HG03521 (cell line): ENCODE measurements around the gene GMPR.
A peak's percentile ranks its signal among the peaks of the same experiment; 100 is the strongest.

Source experiments
- ATAC-seq: cut with Tn5 transposase; IDR thresholded peaks from one replicate; pipeline ENCODE4 v1.9.1; 2021; ENCODE audit warnings: mild to moderate bottlenecking, moderate library complexity; ENCODE audit not compliant: unreplicated experiment

GMPR gene

DNA sequence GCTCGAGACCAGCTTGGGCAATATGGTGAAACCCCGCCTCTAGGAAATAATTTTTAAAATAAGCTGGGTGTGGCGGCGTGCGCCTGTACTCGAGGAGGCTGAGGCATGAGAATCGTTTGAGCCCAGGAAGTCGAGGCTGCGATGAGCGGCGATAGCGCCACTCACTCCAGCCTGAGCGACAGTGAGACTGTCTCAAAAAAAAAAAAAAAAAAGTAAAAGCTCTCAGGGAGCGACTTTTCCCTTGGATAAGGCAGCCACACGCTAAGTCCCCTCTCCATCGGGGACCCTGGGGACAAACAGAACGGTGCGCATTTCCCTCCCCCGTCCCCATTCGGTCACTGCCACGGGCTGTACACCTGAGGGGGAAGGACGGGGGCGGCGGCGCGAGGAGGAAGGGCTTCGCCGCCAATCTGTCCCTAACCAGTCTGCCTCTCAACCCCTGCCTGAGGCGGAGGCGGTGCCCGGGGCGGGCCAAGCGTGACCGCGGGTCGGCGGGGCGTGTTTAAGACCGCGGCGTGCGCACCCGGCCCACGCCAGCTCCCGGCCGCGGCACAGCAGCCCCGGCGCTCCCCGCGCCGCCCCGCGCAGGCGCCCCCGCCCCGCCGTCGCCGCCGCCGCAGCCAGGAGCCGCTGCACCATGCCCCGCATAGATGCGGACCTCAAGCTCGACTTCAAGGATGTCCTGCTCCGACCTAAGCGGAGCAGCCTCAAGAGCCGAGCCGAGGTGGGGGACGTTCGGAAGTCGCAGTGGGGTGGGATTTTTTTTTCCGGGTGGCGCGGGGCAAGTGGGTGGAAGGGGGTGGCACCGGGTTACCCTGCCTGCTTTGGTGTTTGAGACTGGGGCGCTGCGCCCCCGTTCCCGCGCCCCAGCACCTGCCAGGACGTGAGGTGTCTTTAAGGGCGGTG is at the start of gene GMPR:
TSS of gene GMPR (plus strand) at position 531 of the 906 bp plus-strand sequence. CDS start at position 638, 107 bp downstream.
- peak; percentile 62 for ATAC-seq

GRCh38 chr6:16190214-16190613 is 48.2 kb upstream of the GMPR start:
- ATAC-seq = no peak

DNA sequence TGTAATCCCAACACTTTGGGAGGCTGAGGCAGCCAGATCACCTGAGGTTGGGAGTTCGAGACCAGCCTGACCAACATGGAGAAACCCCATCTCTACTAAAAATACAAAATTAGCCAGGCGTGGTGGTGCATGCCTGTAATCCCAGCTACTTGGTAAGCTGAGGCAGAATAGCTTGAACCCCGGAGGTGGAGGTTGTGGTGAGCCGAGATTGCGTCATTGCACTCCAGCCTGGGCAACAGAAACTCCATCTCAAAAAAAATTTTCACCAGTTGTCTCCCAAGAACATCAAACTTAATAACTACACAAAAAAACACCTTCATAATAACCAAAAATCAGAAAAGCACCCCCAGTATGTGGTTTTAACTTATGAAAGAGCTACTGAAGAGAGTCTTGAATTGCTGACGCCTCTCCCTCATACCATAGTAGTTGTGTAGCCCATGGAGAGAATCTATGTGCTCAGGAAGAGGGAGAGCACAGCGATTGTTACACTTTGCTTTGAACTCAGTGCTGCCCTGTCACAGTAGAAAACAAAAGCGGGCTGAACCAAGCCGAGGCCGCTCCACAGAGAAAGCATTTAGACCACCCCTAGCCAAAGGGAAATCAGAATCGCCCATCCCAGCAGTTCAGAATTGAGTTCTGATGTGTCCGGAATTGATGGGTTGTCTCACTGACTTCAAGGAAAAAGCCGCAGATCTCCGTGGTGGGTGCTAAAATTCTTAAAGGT is 42.0 kb upstream of the GMPR start:
- no peak for ATAC-seq

DNA sequence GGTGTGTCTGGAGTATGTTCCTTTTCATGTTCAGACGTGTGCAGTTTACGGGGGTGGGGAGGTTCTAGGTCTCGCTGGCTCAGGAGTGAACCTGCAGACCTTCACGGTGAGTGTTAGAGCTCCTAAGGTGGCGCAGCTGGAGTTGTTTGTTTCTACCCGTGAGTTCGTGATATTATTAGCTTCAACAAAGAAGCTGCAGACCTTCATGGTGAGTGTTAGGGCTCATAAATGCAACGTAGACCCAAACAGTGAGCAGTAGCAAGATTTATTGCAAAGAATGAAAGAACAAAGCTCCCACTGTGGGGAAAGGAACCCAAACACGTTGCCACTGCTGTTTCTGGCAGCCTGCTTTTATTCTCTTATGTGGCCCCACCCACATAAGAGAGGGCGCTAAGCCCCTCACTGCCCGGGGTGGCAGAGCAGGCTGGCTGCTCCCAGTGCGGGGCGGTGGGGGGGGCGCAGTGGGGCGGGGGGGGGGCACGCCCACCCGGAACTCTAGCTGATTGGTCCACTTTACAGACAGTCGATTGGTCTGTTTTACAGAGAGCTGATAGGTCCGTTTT is 41.3 kb upstream of the GMPR start:
- ATAC-seq = no peak

DNA sequence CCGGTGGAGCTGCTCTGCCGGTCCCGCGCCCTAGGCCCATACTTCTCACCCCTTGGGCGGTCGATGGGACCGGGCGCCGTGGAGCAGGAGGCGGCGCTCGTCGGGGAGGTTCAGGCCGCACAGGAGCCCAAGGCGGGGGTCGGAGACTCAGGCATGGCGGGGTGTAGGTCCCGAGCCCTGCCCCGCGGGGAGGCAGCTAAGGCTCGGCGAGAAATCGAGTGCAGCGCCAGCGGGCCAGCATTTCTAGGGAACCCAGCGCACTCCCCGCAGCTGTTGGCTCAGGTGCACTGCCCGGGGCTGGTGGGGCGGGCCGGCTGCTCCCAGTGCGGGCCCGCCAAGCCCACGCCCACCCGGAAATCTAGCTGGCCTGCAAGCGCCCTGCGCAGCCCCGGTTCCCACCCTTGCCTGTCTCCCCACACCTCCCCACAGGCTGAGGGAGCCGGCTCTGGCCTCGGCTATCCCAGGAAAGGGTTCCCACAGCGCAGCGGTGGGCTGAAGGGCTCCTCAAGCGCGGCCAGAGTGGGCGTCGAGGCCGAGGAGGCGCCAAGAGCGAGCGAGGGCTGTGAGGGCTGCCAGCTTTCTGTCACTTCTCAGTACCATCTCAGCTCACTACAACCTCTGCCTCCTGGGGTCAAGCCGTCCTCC is 40.2 kb upstream of the GMPR start:
- ATAC-seq = no peak

DNA sequence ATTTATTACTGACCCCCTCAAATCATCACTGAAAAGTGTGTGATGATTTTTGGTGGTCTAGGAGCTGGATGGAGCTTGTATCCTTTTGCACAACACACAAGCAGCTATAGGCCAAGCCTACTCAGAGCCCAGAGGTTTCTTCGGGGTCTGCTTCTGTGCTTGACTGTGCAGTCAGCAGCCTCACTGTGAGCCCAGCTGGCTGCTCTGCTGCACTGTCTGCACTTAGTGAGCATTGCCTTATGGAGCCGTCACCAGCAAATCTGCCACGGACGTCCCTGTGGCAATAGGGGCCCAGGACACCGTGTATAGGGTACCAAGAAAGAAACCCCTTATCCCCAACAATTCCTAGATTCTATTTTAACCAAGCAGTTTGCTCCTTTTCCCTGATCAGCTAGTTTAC is 38.6 kb upstream of the GMPR start:
- no peak for ATAC-seq

GRCh38 chr6:16200321-16200883 is 38.0 kb upstream of the GMPR start:
- no peak for ATAC-seq

DNA sequence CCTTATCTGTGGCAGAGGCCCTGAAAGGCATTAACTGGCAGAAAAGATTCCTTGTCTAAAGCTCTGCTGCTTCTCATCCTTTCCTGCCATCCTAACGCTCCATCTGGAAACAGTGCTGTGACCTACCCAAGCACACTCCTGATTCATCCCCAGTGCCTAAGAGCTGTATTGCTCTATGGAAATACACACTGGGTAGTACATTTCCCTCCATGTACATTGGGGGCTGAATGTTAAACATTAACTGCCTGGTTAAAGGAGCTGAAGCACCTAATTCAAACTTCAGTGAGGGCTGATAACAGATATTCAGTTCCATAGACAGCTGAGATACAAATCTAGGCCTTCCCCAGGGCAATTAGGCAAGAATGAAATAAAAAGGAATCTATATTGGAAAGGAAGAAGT is 36.7 kb upstream of the GMPR start:
- no peak for ATAC-seq

GRCh38 chr6:16204653-16205376 is 33.6 kb upstream of the GMPR start:
- no peak for ATAC-seq

DNA sequence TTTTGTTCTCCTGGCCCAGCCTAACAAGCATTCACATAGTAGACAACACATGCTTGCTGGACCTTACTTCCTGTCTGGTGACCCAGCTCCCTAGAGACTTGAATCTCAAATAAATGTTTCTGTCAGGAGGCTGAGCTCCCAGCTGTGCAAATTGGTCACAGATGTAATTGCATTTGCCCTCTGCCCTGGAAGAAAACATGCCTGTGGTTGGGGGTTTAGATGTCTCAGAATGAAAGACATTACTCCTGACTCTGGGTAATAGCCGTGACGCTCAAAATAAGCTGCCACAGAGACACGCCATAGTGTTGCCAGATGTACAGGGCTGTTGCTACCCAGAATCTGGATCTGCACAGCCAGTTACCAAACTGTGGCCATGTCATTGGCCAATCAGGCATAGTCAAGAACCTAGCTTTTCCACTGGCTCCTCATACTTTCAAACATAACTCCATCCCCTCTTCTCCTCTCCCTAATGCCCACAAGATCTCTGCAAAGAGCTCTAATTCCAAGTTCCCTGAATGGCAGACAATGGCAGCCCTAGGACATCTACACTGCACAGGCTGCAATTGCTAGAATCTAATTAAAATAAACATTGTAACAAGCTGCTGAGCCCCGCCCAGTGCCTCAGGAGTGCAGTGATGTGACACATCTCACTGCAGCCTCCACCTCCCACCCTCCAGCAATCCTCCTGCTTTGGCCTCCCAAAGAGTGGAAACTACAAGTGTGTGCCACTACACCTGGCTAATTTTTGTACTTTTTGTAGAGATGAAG is 32.8 kb upstream of the GMPR start:
- ATAC-seq = peak; percentile 90

DNA sequence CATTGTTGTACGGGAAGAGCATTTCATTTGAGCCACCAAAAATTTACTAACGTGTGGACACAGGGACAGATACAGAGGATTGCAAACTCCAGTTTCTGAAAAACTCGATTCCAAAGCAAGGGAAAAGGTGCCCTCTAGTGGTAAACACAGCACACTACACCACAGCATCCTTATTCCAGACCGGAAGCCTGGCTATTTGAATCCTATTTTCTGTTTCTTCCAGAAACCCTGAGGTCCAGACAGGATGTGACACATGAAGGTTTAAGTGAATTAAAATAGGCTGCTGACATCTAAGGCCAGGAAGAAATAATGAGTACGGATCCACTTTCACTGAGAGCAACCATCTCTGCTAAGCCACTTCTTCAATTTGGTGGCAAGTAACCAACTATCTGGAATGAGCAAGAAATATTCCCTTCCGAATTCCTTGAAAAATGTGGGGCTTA is 31.8 kb upstream of the GMPR start:
- no peak for ATAC-seq

DNA sequence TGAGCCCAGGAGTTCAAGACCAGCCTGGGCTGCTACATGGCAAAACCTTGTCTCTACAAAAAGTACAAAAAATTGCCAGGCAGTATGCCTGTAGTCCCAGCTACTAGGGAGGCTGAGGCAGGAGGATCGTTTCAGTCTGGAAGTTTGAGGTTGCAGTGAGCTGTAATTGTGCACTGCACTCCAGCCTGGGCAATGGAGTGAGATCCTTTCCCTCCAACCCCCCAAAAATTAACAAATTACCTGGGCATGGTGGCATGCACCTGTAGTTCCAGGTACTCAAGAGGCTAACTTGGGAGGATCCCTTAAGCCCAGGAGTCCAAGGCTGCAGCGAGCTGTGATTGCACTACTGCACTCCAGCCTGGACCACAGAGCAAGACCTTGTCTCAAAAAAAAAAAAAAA is 29.4 kb upstream of the GMPR start:
- ATAC-seq = no peak

DNA sequence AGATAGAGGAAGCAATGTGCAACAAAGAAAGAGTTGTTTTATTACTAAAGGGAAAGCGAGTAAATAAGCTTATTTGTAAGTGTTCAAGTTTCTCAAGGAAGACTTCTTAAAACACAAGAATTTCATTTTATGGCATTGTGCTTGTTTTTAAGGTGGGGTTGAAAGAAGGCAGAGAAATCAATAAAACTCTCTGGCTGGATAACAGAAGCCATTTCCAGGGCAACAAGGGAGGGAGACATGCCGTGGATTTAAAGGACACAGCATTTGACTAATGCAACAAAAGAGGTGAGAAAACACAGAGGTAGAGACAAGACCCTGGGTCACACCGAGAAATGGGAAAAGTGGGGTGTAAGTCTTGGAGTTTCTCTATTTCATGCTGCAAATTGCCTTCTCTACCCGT is 28.8 kb upstream of the GMPR start:
- ATAC-seq = no peak

GRCh38 chr6:16212276-16212675 is 26.1 kb upstream of the GMPR start:
- ATAC-seq = no peak

DNA sequence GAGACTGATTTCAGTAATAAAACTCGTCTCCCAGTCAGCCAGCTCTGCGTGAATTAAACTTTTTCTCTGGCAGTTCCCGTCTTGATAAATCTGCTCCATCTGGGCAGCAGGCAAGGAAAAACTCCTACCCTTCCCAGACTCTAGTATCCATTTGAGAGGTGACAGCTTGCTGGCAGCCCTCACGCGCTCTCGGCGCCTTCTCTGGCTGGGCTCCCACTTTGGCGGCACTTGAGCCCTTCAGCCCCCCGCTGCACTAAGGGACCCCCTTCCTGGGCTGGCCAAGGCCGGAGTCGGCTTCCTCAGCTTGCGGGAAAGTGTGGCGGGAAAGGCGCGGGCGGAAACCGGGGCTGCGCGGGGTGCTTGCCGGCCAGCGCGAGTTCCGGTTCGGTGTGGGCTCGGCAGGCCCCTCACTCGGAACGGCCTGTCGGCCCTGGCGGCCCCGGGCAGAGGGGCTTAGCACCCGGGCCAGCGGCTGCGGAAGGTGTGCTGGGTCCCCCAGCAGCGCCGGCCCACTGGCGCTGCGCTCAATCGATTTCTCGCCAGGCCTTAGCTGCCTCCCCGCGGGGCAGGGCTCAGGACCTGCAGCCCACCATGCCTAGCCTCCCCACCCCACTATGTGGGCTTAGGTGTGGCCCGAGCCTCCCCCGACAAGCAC is 21.8 kb upstream of the GMPR start:
- ATAC-seq = no peak

GRCh38 chr6:16217156-16217721 is 21.1 kb upstream of the GMPR start:
- no peak for ATAC-seq

GRCh38 chr6:16222826-16223225 is 15.6 kb upstream of the GMPR start:
- ATAC-seq = no peak

GRCh38 chr6:16223362-16223761 is 15.0 kb upstream of the GMPR start:
- no peak for ATAC-seq

GRCh38 chr6:16224409-16224808 is 14.0 kb upstream of the GMPR start:
- ATAC-seq = no peak
